ENCODE results near the gene ZNF513. TPM values are rescaled to one million over a fixed set of nuclear protein-coding genes. Genes with fewer than 3 reads are reported as not detected.

ZNF513 gene
- total RNA-seq, 1 donor from 2014 or later, result 17.4 TPM

DNA sequence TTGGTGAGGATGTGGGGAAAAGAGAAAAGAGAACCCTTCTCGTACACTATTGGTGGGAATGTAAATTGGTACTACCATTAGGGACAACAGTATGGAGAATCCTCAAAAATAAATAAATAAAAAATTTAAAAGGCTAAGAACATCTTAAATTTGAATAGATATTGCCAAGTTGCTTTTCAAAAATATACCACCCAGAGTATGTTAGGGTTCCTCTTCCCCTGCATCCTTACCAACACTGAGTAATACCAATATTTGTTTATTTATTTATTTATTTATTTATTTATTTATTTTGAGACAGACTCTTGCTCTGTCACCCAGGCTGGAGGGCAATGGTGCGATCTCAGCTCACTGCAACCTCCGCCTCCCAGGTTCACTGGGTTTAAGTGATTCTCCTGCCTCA lies 42.4 kb upstream of the ZNF513 start:
- Histone ChIP-seq H3K27ac (no peak overlapping the region), H3K9me3 (no peaks in the 10 kb centered on the region), H3K36me3 (no peaks in the 10 kb centered on the region), H3K27me3 (no peaks in the 10 kb centered on the region), H3K4me1 (peaks cover 6% of the 10 kb centered on the region), H3K4me3 (no peak overlapping the region)
- no peak for DNase-seq (ENCODE audit: extremely low spot score in 2 of 2)
- intact Hi-C loops (cut with DNase I), result no loop called here
- TF ChIP-seq POLR2AphosphoS5 (IDR thresholded peaks at IDR 0.05; ENCODE audit: insufficient read depth in 1 of 2, low read depth in 1 of 2), result no peak
- TF ChIP-seq POLR2A (IDR thresholded peaks at IDR 0.05), result no peak
- TF ChIP-seq, protein P1, sequence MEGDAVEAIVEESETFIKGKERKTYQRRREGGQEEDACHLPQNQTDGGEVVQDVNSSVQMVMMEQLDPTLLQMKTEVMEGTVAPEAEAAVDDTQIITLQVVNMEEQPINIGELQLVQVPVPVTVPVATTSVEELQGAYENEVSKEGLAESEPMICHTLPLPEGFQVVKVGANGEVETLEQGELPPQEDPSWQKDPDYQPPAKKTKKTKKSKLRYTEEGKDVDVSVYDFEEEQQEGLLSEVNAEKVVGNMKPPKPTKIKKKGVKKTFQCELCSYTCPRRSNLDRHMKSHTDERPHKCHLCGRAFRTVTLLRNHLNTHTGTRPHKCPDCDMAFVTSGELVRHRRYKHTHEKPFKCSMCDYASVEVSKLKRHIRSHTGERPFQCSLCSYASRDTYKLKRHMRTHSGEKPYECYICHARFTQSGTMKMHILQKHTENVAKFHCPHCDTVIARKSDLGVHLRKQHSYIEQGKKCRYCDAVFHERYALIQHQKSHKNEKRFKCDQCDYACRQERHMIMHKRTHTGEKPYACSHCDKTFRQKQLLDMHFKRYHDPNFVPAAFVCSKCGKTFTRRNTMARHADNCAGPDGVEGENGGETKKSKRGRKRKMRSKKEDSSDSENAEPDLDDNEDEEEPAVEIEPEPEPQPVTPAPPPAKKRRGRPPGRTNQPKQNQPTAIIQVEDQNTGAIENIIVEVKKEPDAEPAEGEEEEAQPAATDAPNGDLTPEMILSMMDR (IDR thresholded peaks at IDR 0.05), result no peak

DNA sequence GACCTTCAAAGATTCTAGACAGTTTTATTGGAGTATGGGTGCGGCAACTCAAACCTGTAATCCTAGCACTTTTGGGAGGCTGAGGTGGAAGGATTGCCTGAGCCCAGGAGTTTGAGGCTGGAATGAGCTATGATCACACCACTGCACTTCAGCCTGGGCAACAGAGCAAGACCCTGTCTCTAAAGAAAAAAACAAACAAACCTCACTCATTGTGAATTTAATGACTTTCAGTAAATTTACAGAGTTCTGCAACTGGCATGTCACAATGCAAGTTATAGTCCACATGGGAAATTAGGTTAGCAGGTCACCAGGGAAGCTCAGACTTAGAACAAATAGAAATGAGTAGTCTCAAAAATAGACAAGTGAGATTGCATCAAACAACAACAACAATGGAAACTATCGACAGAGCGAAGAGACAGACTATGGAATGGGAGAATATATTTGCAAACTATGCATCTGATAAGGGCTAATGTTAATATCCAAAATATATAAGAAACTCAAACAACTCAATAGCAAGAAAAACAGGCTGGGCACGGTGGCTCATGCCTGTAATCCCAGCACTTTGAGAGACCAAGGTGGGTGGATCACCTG lies 41.2 kb upstream of the ZNF513 start:
- H3K4me1 ChIP-seq, result no peaks in the 10 kb centered on the region
- H3K9me3 ChIP-seq, result no peaks in the 10 kb centered on the region
- no peak overlapping the region for H3K4me3 ChIP-seq
- no peaks in the 10 kb centered on the region for H3K27me3 ChIP-seq
- DNase-seq (ENCODE audit: extremely low spot score in 2 of 2), result no peak
- TF ChIP-seq, protein P1 (IDR thresholded peaks at IDR 0.05), result no peak
- TF ChIP-seq POLR2A (IDR thresholded peaks at IDR 0.05) (no peak), POLR2AphosphoS5 (IDR thresholded peaks at IDR 0.05; ENCODE audit: insufficient read depth in 1 of 2, low read depth in 1 of 2) (no peak)
- intact Hi-C loops (cut with DNase I), result no loop called here
- H3K27ac ChIP-seq, result no peak overlapping the region
- H3K36me3 ChIP-seq, result no peaks in the 10 kb centered on the region

DNA sequence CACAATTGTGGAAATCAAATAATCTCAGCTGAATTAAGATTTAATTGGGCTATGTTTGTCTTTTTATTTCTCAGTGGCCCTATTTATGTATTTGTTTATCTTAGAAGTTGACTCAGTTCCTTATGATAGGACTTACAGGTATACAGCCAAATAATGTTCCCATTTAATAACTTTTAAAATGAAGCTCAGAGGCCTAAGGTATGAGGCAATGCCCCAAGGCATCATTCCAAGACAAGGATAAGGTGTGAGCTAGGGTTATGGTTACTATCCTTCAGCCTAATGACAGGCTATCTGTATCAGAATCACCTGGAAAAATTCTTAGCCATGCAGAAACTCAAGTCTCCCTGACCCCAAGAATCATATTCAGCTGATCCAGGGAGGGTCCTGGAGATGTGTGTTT lies 40.5 kb upstream of the ZNF513 start:
- intact Hi-C loops (cut with DNase I), result no loop called here
- H3K27ac ChIP-seq, result no peak overlapping the region
- no peaks in the 10 kb centered on the region for H3K27me3 ChIP-seq
- H3K4me1 ChIP-seq, result no peaks in the 10 kb centered on the region
- TF ChIP-seq, protein P1 (IDR thresholded peaks at IDR 0.05), result no peak
- no peak for TF ChIP-seq POLR2AphosphoS5 (IDR thresholded peaks at IDR 0.05; ENCODE audit: insufficient read depth in 1 of 2, low read depth in 1 of 2)
- TF ChIP-seq POLR2A (IDR thresholded peaks at IDR 0.05), result no peak
- H3K36me3 ChIP-seq, result no peaks in the 10 kb centered on the region
- DNase-seq (ENCODE audit: extremely low spot score in 2 of 2), result no peak
- no peaks in the 10 kb centered on the region for H3K9me3 ChIP-seq
- H3K4me3 ChIP-seq, result no peak overlapping the region

DNA sequence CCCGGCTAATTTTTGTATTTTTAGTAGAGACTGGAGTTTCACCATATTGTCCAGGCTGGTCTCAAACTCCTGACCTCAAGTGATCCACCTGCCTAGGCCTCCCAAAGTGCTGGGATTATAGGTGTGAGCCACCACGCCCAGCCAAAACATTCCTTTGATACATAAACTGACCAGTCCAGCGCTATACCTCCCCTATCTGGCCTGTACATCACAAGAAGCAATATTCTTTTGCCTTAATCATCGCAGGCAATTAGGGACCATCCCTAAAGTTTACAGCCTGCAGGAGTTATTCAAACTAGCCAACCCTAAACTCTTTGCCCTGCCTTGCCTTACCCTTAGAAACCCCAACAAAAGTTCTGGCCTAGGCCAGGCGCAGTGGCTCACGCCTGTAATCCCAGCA lies 35.6 kb upstream of the ZNF513 start:
- no peaks in the 10 kb centered on the region for H3K9me3 ChIP-seq
- H3K4me1 ChIP-seq, result no peaks in the 10 kb centered on the region
- H3K27ac ChIP-seq, result no peak overlapping the region
- no peak for DNase-seq (ENCODE audit: extremely low spot score in 2 of 2)
- TF ChIP-seq POLR2AphosphoS5 (IDR thresholded peaks at IDR 0.05; ENCODE audit: insufficient read depth in 1 of 2, low read depth in 1 of 2) (no peak), POLR2A (IDR thresholded peaks at IDR 0.05) (no peak)
- TF ChIP-seq, protein P1 (IDR thresholded peaks at IDR 0.05), result no peak
- H3K27me3 ChIP-seq, result no peaks in the 10 kb centered on the region
- no peaks in the 10 kb centered on the region for H3K36me3 ChIP-seq
- intact Hi-C loops (cut with DNase I), result no loop called here
- H3K4me3 ChIP-seq, result no peak overlapping the region

DNA sequence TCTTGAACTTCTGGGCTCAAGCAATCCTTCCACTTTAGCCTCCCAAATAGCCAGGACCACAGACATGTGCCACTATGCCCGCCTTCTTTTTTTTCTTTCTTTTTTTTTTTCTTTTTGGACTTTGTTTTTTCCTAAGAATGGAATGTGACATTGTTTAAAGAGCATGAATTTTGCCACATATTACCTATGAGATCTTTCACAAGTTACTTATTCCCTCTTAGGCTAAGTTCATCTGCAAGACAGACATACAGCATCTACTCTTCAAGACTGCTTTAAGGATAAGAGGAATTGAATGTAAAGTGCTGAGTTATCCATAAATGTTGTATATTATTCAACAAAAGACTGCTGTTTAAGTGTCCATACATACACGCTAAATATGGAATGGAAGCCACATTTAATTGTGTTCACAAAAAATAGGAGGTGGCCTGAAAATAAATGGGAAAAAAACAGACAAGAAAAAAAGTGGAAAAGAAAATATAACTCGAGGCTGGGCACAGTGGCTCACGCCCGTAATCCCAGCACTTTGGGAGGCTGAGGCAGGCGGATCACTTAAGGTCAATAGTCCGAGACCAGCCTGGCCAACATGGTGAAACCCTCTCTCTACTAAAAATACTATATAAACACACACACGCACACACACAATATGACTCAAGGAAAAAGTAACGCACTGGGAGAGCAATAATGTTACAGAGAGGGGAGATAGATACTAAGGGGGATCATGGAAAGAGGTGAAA lies 32.1 kb upstream of the ZNF513 start:
- intact Hi-C loops (cut with DNase I), result no loop called here
- H3K27me3 ChIP-seq, result no peaks in the 10 kb centered on the region
- no peak for DNase-seq (ENCODE audit: extremely low spot score in 2 of 2)
- no peaks in the 10 kb centered on the region for H3K9me3 ChIP-seq
- no peak for TF ChIP-seq POLR2A (IDR thresholded peaks at IDR 0.05)
- TF ChIP-seq POLR2AphosphoS5 (IDR thresholded peaks at IDR 0.05; ENCODE audit: insufficient read depth in 1 of 2, low read depth in 1 of 2), result no peak
- TF ChIP-seq, protein P1 (IDR thresholded peaks at IDR 0.05), result no peak
- H3K36me3 ChIP-seq, result no peaks in the 10 kb centered on the region
- no peak overlapping the region for H3K27ac ChIP-seq
- H3K4me3 ChIP-seq, result no peak overlapping the region
- H3K4me1 ChIP-seq, result peaks cover 16% of the 10 kb centered on the region

Data from vagina (tissue), 2 donors.